HG03103 (cell line): Measurements from ENCODE around the gene SCN4A.

Experiments
- ATAC-seq: cut with Tn5 transposase; IDR thresholded peaks from one replicate; pipeline ENCODE4 v1.9.1; 2021; ENCODE audit warnings: low read depth; ENCODE audit not compliant: unreplicated experiment

The SCN4A gene

GRCh38 chr17:64002658-64003525, 30.2 kb upstream of the SCN4A start:
- no peak for ATAC-seq

DNA sequence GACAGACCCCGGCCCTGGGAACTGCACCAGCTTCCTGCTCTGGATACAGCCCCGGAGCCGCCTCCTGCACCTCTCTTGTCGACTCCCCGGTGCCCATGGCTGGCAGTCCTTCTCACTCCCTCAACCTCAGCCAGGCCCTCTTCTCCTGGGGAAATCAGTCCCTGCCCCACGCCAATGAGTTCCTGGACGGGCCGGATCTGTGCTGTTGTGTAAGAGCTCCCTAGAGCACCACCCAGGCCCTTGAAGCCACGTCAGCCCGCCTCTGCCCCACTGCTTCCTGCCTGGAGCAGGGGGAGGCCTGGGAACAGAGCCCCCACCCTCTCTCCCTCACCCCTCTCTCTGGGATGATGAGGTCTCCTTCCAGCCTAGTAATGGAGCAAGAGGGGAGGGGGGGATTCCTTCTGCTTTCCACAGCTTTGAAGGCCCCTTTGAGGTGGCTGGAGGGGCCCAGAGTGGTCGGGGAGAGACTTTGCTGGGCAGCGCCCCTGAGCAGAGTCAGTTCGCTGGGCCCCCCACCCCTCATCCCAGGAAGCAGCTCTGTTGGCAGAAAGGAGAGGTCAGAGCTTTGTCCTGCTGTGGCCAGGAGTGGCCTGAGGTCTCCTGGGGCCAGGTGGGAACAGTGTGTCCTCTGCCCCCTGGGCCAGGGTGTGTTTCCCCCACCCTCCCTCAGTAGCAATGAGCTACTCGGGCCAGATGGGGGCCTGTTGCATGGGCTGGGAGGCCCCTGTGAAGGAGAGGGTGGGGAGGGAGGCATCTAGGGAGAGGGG, 29.2 kb upstream of the SCN4A start:
- no peak for ATAC-seq

GRCh38 chr17:64001091-64001579, 28.4 kb upstream of the SCN4A start:
- ATAC-seq = no peak

- no peak for ATAC-seq
Measured at GRCh38 chr17:63999680-64000531, 27.2 kb upstream of the SCN4A start.

GRCh38 chr17:63998721-63999679, 26.3 kb upstream of the SCN4A start:
- no peak for ATAC-seq

DNA sequence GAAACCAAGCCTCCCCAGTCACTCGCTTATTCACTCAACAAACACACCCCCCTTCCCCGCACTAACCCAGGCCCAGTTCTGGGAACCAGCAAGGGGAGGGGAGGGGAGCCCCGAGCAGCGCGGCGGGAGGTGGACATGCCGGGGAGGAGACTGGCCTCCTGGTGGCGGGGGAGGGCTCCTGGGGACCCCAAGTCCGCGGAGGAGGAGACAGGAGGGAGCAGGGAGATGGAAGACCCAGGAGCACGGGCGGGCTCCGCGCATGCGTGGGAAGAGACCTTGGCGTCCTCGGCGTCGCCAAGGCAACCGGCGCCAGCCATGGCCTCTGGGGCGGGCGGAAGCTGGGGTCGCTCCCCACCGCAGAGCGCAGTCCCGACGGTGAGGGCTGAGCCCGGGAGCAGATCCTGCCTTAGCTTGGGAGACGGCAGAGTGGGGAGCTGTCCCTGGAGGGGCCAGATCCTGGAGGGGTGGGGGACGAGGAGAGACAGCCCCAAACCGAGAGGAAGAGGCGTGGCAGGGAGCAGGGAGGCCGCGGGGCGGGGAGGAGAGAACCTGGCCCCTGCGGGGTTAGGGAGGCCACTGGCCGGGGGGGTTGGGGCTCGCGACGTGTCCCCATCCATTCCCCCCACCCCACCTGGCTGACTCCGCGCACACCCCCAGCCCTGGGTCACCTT, 25.5 kb upstream of the SCN4A start, which contains the start of gene PRR29:
PRR29 (plus strand) TSS at position 302 of the 671 bp plus-strand sequence; CDS start at position 316, 14 bp downstream.
- ATAC-seq = no peak

DNA sequence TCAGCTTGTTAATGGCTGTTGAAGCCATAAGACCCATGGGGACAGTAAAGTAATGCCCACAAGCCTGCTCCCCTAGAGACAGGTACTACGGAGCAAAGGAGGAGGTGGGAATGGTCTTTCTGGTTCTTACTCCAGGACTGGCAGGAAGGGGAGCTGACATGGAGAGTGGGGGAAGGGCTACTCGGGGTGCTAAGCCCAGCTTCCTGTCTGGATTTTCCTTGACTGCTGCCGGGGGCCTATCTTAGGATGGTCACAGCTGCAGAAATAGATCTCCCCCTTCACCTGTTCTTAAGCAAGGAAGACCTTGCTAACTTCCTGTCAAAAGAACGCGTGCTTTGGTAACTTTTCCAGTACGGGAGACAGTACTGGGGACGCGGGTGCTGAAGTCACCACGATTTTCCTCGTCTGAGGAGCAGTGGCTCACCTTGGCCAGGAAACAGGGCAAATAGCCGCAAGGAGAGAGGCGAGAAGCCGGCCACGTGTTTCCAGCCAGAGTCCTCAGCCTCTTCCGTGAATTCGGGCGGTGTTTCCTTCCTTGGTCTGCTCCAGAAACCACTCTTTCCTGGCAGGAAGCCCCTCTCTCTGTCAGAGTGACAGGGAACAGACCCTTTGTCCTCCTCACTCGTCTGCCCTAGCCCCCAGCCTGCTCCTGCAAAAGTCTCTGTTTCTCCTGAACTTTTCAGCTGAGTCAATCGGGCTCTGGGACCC, 24.8 kb upstream of the SCN4A start:
- ATAC-seq = no peak

- ATAC-seq = no peak
Measured at GRCh38 chr17:63996430-63997182, 23.9 kb upstream of the SCN4A start.

GRCh38 chr17:63995626-63996025, 22.9 kb upstream of the SCN4A start:
- no peak for ATAC-seq

- no peak for ATAC-seq
Measured at GRCh38 chr17:63993368-63993985, 20.8 kb upstream of the SCN4A start.

DNA sequence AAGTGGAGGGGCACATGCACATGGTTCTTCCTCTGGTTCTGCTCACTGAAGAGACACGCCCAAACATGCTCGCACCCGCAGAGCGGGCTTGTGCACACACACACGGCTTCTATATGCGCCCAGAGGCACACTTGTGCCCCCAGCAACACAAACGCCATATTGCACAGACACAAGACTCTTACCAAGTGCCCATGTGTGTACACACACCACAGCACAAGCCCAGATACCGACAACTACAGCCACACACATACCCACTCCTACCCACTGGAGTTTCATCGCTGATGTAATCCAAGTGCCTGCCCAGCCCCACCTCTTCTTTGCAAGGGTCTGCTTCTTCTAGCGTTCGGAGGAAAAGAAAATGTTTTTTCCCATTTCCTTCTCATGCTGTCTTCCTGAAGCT, 18.9 kb upstream of the SCN4A start:
- no peak for ATAC-seq

DNA sequence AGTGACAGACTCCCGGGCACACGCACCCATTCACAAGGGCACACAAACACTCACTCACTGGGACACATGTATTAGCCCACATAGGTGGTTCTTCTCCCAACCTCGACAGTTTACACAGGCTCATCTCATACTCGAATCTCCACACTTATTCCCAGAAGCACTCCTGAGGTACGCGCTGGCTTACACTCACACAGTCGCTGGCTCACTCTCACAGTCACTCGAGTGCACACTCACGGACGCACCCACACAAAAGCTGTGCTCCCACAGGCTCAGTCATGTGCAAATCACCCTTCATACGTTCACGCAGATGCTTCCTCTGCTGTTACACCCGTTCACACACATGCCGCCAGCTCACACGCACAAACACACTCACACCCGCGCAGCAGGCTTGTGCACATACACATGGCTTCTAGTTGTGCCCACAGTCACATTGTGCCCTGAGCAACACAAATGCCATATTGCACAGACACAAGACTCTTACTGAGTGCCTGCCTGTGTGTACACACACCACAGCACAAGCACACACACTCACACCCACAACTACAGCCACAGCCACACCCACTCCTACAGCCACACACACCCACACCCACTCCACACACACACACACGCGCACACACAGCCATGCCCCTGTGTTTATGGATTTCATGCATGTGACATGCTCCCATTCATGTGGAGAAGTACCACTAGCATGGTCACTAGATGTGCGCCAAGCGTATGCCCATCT, 17.1 kb upstream of the SCN4A start:
- ATAC-seq = no peak

DNA sequence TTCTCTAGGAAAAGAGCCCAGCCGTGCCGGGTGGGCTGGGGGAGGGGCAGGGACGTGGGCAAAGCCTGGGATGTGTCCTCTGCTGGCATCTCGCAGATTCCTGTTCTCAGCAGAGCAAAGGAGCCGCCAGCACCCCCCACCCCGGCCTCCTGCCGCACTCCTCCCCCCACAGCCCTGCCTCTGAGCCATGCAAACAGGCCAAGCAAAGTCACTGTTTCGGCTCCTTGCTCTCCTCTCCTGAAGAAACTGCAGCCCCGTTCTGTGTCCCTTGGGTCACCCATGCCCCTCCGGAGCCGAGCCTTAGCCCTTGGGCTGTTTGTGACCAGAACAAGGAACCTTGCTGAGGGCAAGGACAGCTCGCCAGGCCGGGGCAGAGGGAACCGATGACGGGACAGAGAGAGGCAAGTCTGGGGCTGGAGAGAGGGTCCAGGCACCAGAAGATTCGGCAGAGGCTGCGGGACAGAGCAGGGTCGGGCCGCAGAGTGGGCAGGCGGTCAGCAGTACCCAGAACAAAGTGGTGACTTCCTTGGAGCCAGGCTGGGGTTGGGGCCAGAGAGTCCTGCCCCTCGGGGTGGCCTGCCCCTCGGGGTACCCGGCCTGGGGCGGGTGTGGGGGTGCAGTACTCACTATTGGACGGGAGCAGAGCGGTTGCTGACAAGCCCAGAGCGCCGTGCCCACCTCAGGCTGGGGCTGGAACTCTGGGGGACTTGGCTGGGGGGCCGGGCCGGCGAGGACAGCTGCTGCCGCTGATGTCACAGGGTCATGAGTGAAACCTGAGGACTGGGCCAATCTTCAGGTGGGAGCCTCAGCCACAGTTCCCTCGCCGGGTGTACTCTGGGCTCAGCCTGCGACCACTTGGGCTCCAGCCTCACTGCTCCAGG, 16.3 kb upstream of the SCN4A start:
- ATAC-seq = no peak

GRCh38 chr17:63988127-63988478, 15.4 kb upstream of the SCN4A start:
- ATAC-seq = no peak

DNA sequence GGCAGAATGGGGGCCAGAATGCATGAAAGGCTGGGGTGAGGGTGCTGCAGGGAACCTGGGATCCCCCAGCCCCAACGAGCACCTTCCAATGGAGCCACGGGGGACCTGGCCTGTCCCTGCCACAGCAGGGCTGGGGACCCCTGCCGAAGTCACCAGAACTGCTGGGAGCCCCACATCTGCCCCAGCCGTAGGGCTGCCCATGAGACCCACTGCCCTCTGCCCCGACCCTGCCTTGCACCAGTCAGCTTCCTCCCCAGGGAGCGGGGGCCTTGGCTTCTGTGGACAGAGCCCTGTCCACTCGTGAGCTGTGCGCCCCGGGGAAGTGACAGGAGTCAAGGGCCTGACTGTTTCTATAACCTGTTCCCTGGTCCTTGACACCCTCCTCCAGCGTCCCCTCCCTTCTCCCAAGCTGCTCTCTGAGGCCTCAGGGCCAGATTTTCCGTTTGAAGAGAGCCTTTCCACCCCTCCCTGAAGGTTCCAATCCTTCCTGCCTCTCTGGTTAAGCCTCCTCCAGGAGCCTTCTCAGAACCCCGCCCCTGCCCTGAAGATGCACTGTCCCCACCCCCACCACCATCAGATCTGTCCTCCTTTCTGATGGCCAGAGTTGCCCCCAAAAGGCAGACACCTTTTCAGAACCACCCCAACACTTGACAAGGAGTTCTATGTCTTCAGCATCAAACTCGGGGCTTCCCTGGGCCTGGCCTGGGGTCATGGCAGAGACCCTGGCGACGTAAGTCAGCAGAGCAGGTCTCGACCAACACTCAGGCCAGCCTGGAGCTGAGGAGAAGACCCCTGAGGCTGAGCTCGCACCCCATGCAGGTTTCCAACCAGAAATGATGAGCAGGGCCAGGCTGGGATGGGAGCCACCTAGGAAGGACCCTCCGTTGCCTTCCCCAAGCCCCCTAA, 14.8 kb upstream of the SCN4A start:
- ATAC-seq = no peak
